Lower lobe of right lung (tissue), 2 donors: ENCODE measurements around the gene UTP20. TPM values are rescaled to one million over a fixed set of nuclear protein-coding genes. Genes with fewer than 3 reads are reported as not detected.
"Not testable (repeated sequence)": the region's sequence is repeated elsewhere in the genome, so short reads cannot be mapped to it uniquely, and the experiment has no call there.

Source experiments
- ATAC-seq, 2 donors: fragments of 200-7000 bp; cut with Tn5 transposase; one replicate each; pipeline ENCODE4 v1.9.1; 2020 to 2022; ENCODE audit warnings: mild to moderate bottlenecking in 2 of 2, moderate library complexity in 2 of 2
- DNase-seq: peaks from one replicate; pipeline ENCODE4 v3.0.0-alpha.2; 2020
- H3K27ac ChIP-seq: fragments of 200-600 bp; one replicate; pipeline ENCODE4 v1.8.0; 2022
- H3K27me3 ChIP-seq: fragments of 200-600 bp; one replicate; pipeline ENCODE4 v1.8.0; 2022; ENCODE audit warnings: low read depth
- H3K36me3 ChIP-seq: fragments of 200-600 bp; one replicate; pipeline ENCODE4 v1.8.0; 2022; ENCODE audit warnings: mild to moderate bottlenecking
- H3K4me1 ChIP-seq: fragments of 200-600 bp; one replicate; pipeline ENCODE4 v1.8.0; 2022
- H3K4me3 ChIP-seq: fragments of 200-600 bp; one replicate; pipeline ENCODE4 v1.8.0; 2022; ENCODE audit warnings: mild to moderate bottlenecking
- H3K9me3 ChIP-seq: fragments of 200-600 bp; one replicate; pipeline ENCODE4 v1.8.0; 2022
- CTCF ChIP-seq: fragments of 200-600 bp; IDR thresholded peaks from one replicate; pipeline ENCODE4 v1.8.0; 2022; ENCODE audit warnings: antibody characterized with exemption, mild to moderate bottlenecking
- intact Hi-C: fragments of 100-400 bp; cut with DNase I; formaldehyde crosslinking; loops from one replicate; pipeline ENCODE4 v1.11.0; 2022
- total RNA-seq: library from RNA; stranded (reverse); fragmentation: NEBNext Ultra II Directional; extraction: Animal tissue kit (Norgen Biotek cat#: 25700); gene quantifications from one replicate; pipeline ENCODE4 v1.2.1, GENCODE V29; 2021
- donor health status: DM: no; HTN: yes; CAD: no; lungs with severe emphysema.

The UTP20 gene
- total RNA-seq, 1 donor from 2014 or later: 16.1 TPM

DNA sequence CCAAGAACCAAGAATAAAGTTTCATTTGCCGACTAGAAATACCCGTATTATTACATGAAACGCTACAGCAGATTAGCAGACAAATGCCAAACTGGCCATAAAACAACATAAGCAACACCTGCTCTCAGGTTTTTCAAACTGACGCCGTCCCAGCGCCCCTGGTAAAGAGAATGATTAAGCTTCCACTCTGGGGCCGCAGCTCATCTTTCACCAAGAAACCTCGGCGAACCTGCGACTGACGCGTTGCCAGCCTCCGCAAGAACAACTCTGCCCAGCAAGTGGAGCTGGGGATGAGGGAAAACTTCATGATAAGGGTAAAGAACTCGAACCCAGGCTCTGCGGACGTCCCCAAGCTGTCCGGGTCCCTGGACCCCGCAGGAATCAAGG, 127.1 kb downstream of the UTP20 start:
- TF ChIP-seq CTCF: no peak
- ATAC-seq (peak in 1 of 2 donors; percentile 13), DNase-seq (peak; percentile 56)
- Histone ChIP-seq H3K9me3 (no peaks in the 10 kb centered on the region), H3K27ac (peak overlapping the region; percentile 97), H3K27me3 (no peaks in the 10 kb centered on the region), H3K4me3 (peak overlapping the region; percentile 85), H3K36me3 (peaks cover 12% of the 10 kb centered on the region), H3K4me1 (peaks cover 18% of the 10 kb centered on the region)
- intact Hi-C loops: no loop called here

GRCh38 chr12:101407436-101408345, 127.8 kb downstream of the UTP20 start, which contains the start of gene ARL1:
ARL1 (minus strand) TSS chr12:101407772; CDS start chr12:101407645, 127 bp downstream.
- intact Hi-C loops: no loop called here
- ATAC-seq: peak; percentile 95 to 98
- H3K4me1 ChIP-seq: peaks cover 18% of the 10 kb centered on the region

DNA sequence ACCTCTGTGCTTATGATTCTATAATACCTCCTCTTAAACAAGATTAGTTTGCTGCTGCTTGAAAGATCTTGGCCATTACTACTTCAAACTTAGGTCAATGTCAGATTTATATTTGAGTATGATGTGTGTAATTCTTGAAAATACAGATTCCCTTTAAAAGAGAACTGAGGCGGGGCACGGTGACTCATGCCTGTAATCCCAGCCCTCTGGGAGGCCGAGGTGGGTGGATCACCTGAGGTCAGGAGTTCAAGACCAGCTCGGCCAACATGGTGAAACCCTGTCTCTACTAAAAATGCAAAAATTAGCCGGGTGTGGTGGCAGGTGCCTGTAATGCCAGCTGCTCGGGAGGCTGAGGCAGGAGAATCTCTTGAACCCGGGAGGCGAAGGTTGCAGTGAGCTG, 130.3 kb downstream of the UTP20 start:
- H3K27me3 ChIP-seq, H3K4me3 ChIP-seq, H3K27ac ChIP-seq, H3K36me3 ChIP-seq, H3K9me3 ChIP-seq, DNase-seq, ATAC-seq: not testable (repeated sequence)
- peaks cover 18% of the 10 kb centered on the region for H3K4me1 ChIP-seq
- intact Hi-C loops: loop anchor here (10.0 kb wide), 1 partner anchor 425 kb away; the partner anchor contains the start of gene GNPTAB

More at GRCh38 chr12:101407436-101408345, 127.8 kb downstream of the UTP20 start, which contains the start of gene ARL1:
- Histone ChIP-seq H3K27me3 (no peaks in the 10 kb centered on the region), H3K36me3 (peaks cover 12% of the 10 kb centered on the region), H3K9me3 (no peaks in the 10 kb centered on the region), H3K27ac (peak within 1 kb of the TSS; percentile 97), H3K4me3 (peak within 1 kb of the TSS; percentile 85)
- DNase-seq: peak; percentile 92
- TF ChIP-seq CTCF: no peak

- ATAC-seq (peak; percentile 48 to 67), DNase-seq (no peak)
- Histone ChIP-seq H3K27ac (no peak overlapping the region), H3K4me1 (no peaks in the 10 kb centered on the region), H3K27me3 (no peaks in the 10 kb centered on the region), H3K9me3 (no peaks in the 10 kb centered on the region), H3K36me3 (no peaks in the 10 kb centered on the region), H3K4me3 (no peak overlapping the region)
- intact Hi-C loops: loop anchor here (10.0 kb wide), 1 partner anchor 420 kb away; the partner anchor contains the start of gene GNPTAB
- TF ChIP-seq CTCF: peak; percentile 65
Observed at GRCh38 chr12:101414533-101415119, 134.7 kb downstream of the UTP20 start.

- no peak for TF ChIP-seq CTCF
- Histone ChIP-seq H3K4me3 (no peak overlapping the region), H3K36me3 (no peaks in the 10 kb centered on the region), H3K9me3 (no peaks in the 10 kb centered on the region), H3K27ac (no peak overlapping the region), H3K4me1 (no peaks in the 10 kb centered on the region), H3K27me3 (no peaks in the 10 kb centered on the region)
- intact Hi-C loops: loop anchor here (10.0 kb wide), 1 partner anchor 420 kb away; the partner anchor contains the start of gene GNPTAB
- ATAC-seq (no peak), DNase-seq (no peak)
Observed at GRCh38 chr12:101415228-101415627, 135.3 kb downstream of the UTP20 start.

DNA sequence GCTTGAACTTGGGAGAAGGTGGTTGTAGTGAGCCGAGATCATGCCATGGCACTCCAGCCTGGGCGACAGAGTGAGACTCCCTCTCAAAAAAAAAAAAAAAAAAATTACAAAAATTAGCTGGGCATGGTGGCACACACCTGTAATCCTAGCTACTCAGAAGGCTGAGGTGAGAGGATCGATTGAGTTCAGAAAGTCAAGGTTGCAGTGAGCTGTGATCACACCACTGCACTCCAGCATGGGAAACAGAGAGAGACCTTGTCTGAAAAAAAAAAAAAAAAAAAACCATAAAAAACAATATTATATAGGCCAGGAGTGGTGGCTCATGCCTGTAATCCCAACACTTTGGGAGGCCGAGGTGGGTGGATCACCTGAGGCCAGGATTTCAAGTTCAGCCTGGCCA, 142.2 kb downstream of the UTP20 start:
- H3K4me3 ChIP-seq, DNase-seq, H3K36me3 ChIP-seq, H3K27ac ChIP-seq, H3K27me3 ChIP-seq, ATAC-seq, H3K9me3 ChIP-seq, intact Hi-C loops, H3K4me1 ChIP-seq: not testable (repeated sequence)
